Tibial nerve (tissue), 3 donors: Measurements from ENCODE around the gene VAMP4.

Experiments
- POLR2A ChIP-seq, 2 donors: fragments of 450-650 bp; IDR thresholded peaks; one replicate each; pipeline ENCODE4 v1.6.1; 2017; ENCODE audit warnings: antibody characterized with exemption in 2 of 2, mild to moderate bottlenecking in 2 of 2, moderate library complexity in 2 of 2
- TF ChIP-seq, protein P1 (sequence below), 5 experiments: fragments of 200-600 bp in 3 of 5; fragments of 450-650 bp in 2 of 5; sonication (generic) in 3 of 5; IDR thresholded peaks; one replicate each; pipeline ENCODE4 v1.5.1; 2016 to 2019; ENCODE audit warnings: antibody characterized with exemption in 5 of 5, mild to moderate bottlenecking in 3 of 5, moderate library complexity in 2 of 5

DNA sequence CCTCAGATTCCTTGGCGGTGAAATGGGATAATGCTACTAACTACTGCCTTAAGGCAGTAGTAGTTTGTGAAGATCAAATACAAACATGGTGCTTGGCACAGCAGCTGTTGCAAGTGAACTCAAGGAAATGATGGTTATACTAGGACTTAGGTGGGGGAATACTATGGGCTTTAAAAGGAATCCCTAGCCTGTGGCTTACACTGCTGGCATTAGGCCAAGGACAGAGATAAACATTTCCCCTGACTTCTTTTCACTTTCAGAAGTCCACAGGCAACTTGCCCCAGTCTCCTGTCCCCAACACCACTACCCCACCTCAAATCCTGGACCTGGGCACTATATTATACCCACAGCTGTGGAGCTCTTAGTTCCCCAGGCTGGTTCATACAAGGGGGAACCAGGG, 13.1 kb upstream of the VAMP4 start:
- TF ChIP-seq, protein P1, sequence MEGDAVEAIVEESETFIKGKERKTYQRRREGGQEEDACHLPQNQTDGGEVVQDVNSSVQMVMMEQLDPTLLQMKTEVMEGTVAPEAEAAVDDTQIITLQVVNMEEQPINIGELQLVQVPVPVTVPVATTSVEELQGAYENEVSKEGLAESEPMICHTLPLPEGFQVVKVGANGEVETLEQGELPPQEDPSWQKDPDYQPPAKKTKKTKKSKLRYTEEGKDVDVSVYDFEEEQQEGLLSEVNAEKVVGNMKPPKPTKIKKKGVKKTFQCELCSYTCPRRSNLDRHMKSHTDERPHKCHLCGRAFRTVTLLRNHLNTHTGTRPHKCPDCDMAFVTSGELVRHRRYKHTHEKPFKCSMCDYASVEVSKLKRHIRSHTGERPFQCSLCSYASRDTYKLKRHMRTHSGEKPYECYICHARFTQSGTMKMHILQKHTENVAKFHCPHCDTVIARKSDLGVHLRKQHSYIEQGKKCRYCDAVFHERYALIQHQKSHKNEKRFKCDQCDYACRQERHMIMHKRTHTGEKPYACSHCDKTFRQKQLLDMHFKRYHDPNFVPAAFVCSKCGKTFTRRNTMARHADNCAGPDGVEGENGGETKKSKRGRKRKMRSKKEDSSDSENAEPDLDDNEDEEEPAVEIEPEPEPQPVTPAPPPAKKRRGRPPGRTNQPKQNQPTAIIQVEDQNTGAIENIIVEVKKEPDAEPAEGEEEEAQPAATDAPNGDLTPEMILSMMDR (IDR thresholded peaks at IDR 0.05): no peak
- TF ChIP-seq POLR2A (IDR thresholded peaks at IDR 0.05): no peak
